Activated CD4-positive, alpha-beta T cell treated with anti-CD3 and anti-CD28 coated beads, Interleukin-2, Interleukin-6, amounts not matched to agents 100 ng/mL and 50 ng/mL, durations not matched to agents 16 hours and 8 hours (primary cell): ENCODE results near the gene POLG.

Experiments
- DNase-seq: peaks from one replicate; pipeline ENCODE4 v3.0.0-alpha.2; 2020

The POLG gene

GRCh38 chr15:89353991-89354390 lies 19.4 kb upstream of the POLG start:
- DNase-seq: no peak

DNA sequence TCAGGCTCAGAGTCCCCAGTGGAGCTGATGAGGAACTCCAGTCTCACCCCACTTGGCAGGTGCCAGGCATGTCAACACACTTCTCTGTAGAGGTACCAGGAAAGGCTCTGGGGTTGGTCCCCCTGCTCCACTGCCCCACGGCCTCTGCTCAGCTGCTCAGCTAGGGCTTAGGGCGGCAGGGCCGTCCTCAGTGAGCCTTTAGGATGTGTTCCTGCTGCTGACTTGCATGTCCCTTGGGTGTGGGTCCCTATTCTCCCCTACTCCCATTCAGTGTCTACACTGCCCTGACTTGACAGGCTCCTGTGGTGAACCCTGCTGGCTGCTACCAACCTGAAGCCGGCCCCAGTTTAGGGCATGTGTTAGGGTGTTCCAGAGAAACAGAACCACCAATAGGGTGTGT lies 17.9 kb upstream of the POLG start:
- no peak for DNase-seq

GRCh38 chr15:89349206-89349558 lies 14.6 kb upstream of the POLG start:
- no peak for DNase-seq

GRCh38 chr15:89346516-89347231 lies 12.1 kb upstream of the POLG start:
- no peak for DNase-seq

DNA sequence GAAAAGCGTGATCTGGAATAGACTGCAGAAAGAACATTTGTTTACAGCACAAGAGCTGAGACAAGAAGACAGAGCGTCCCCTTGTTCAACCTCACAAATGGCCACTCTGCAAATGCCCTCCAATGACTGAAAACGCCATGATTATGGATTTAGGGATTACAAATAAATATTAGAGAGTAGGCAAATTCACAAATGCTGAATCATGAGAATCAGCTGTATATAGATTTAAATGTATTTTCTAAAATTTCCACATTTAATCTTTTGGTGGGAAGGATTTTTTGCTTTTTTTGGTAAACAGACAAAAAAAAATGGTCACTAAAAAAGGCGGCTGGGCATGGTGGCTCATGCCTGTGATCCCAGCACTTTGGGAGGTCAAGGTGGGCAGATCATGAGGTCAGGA lies 10.6 kb upstream of the POLG start:
- DNase-seq: no peak

DNA sequence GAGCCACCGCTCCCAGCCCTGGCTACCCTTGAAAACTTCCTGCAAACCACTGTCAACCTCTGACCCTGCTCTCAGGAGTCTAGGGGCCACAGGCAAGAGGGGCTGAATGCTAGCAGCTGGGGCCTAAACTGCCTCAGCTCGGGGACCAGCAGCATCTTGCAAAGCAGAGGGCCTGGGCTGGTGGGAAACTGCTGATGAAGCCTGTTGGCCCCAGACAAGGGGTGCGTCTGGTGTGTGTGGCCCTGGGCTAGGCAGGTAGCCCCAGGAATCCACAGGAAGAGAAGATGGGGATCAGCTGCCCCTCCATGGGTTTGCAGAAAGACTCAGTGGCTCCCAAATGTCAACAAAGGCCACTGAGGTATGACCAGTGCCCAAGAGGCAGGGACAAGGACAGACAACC lies 8.2 kb upstream of the POLG start:
- DNase-seq: no peak

DNA sequence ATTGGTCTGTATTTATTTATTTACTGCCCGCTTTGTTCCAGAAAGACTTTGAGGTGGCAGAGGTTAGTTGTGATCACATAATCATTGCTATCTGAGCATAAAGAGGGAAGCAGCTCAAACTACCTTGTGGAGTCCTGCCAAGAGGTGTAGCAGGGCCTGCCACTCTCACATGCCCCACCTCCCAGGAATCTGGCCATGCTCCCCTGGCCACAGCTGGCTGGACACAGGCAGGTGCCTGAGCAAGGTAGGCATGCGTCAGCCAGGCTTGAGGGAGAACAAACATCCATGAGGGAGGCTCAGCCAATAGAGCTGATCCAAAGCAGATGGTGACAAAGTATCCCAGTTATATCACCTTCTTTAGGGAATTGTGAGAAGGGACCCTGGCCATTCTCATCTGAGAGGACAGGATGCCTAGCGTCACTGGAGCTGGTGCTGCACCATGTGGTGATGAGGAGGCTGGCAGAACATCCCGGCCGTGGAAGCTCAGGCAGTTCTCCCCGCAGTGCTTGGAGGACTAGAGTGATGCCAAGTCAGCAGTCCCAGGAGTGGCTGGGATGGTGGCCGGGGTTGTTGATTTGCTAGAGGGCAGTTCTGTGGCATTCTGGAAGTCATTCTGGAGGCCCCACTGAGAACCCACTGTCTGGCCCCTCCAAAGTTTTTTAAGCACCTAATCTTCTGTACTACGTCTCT lies 6.8 kb upstream of the POLG start:
- DNase-seq: no peak

DNA sequence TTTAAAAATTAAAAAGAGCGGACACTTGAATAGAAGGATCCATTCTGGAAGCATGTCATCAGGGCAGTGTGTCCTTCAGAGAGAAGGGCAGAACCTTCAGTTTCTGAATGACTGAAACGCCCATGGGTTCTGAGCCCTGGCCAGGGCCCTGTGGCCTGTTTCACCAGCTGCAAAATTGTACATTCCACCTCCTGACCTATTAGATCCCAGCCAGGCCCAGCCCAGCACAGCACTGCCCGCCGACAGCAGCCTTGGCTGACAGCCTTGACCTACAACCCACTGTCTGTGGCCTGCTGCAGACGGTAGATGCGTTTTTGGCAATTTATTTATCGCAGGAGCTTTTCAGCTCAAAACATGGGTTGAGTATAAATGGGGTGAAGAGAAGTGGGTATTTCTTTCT lies 5.9 kb upstream of the POLG start:
- no peak for DNase-seq

GRCh38 chr15:89338036-89338435 lies 3.4 kb upstream of the POLG start:
- DNase-seq: no peak

DNA sequence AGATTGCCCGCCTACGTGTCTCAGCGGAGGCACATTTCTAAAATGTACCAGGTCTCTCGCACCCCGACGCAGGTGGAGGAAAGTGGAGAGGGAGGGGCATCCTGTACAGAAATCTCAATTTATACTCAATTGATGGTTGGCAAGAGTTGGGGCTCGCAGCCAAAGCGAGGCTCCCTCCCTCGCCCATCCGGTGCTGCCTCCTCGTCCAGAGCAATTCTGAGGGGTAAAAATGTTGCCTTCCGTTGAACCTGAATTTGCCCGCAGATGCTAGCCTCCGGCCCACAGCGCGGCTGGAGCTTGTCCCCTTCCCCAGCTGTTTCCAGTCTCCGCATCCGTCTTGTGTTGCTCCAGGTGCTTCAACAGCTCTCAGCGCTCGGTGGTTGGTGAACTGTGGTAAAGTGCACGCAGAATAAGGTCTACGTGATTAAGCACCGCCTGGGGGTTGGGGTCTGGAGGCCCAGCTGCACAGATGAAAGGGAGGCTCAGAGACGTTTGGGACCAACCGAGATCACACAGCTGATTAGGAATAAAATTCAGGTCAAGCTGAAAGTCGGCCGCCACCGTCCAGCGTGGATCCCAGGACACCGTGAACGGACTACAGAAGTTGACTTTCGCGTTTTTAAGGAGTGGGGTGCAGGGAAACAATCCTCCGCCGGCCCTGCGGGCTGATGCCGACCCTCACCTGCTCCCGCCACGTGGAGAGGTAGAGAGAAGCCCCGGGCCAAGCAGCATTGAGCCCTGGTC lies 846 bp upstream of the POLG start:
- no peak for DNase-seq

DNA sequence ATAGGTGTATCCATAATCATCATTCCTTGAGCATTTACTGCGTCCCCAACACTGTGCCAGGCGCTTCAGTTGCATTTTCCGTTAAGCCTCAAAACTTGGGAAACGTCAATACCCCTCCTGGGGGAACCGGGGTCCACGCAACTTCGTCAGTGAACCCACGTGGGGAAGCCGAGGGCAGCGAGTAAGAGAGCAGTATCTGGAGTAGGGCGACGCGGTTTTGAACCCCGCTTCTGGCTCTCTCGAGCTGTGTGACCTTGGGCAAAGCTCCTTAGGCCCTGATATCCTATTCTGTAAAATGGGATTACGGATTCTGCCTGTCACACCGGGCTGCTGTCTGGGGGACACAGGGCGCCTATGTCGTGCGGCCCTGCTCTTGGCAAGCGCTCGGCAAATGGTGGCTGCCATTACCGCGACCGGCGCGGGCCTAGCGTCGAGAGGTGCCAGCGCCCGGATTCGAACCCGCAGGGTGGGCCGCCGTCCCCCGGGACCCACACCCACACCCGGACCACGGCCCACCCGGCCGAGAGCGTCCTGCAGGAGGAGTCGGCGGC lies 590 bp downstream of the POLG start:
- no peak for DNase-seq

DNA sequence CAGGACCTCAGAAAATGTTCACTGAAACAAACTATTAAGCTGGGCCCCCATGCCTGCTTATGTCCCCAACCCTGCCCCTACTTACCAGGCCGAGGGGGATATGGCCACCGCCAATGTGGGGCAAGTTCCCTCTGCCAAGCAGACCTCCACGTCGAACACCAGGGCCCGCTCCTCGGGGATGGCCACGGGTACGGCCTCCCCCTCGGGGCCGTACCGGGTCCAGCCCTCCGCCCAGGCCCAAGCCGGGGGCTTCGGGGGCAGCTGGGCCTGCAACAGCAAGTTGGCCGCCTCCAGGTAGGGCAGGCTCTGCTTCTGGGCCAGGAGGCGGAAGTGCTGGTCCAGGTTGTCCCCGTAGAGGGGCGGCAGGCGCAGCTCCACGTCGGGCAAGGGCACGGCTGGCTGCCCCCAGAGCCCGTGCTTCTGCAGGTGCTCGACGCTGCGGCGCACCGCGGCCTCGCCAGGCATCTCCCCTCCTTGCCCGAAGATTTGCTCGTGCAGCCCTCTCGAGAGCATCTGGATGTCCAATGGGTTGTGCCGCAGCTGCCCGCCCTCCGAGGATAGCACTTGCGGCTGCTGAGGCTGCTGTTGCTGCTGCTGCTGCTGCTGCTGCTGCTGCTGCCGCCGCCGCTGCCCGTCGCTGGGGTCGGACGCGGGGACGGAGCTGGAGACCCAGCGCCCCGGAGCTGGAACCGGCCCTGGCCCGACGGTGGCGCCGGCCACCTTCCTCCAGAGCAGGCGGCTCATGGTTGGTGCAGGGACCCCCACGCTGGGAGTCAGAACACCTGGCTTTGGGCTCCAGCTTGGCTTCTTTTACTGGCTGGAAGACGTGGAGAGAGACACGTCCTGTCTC lies 1.4 kb downstream of the POLG start:
- DNase-seq: no peak

GRCh38 chr15:89332446-89332845 lies 2.2 kb downstream of the POLG start:
- peak; percentile 44 for DNase-seq

GRCh38 chr15:89330881-89331595 lies 3.6 kb downstream of the POLG start:
- no peak for DNase-seq

GRCh38 chr15:89330119-89330518 lies 4.5 kb downstream of the POLG start:
- no peak for DNase-seq

- DNase-seq: peak; percentile 66
These were observed 5.1 kb downstream of the POLG start for GRCh38 chr15:89329329-89330084.

- no peak for DNase-seq
These were observed 6.0 kb downstream of the POLG start for GRCh38 chr15:89328398-89329254.

DNA sequence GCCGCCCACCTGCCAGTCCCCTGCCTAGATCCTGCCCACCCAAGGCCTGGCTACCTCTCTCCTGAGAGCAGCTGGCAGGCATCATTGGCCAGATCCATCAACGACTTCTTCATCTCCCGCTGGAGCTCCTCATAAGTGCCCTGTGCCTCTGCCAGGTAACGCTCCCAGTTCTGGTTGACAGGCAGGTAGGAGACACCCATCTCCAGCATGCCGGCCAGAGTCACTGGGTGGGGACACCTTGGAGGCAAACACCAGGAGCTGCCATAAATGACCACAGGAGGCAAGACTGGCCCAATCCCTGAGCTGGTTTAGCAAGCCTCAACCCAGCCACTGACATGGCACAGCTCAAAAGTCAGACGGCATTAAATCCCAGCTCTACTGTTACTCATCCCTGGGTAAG lies 7.5 kb downstream of the POLG start:
- DNase-seq: no peak

GRCh38 chr15:89326316-89326715 lies 8.3 kb downstream of the POLG start:
- DNase-seq: no peak

- no peak for DNase-seq
These were observed 9.4 kb downstream of the POLG start for GRCh38 chr15:89325039-89325803.
